ENCODE results near the gene NPHS2.
"Not testable (repeated sequence)": the region's sequence is repeated elsewhere in the genome, so short reads cannot be mapped to it uniquely, and the experiment has no call there.

Gene NPHS2

GRCh38 chr1:179548666-179549367 lies 26.9 kb downstream of the NPHS2 start:
- in situ Hi-C loops (cut with MboI; ENCODE audit: low sequenced_read_pairs, unreplicated experiment): no loop called here
- TF ChIP-seq CTCF (IDR thresholded peaks at IDR 0.05; ENCODE audit: borderline replicate concordance, control extremely low read depth, extremely low read depth, insufficient read depth, missing control alignments): no peak
- no peak for DNase-seq (ENCODE audit: low spot score)

GRCh38 chr1:179547021-179547535 lies 28.7 kb downstream of the NPHS2 start:
- TF ChIP-seq CTCF (IDR thresholded peaks at IDR 0.05; ENCODE audit: borderline replicate concordance, control extremely low read depth, extremely low read depth, insufficient read depth, missing control alignments): no peak
- no peak for DNase-seq (ENCODE audit: low spot score)
- in situ Hi-C loops (cut with MboI; ENCODE audit: low sequenced_read_pairs, unreplicated experiment): no loop called here

- no peak for TF ChIP-seq CTCF (IDR thresholded peaks at IDR 0.05; ENCODE audit: borderline replicate concordance, control extremely low read depth, extremely low read depth, insufficient read depth, missing control alignments)
- in situ Hi-C loops (cut with MboI; ENCODE audit: low sequenced_read_pairs, unreplicated experiment): no loop called here
- DNase-seq (ENCODE audit: low spot score): no peak
Measured at GRCh38 chr1:179545321-179545720, 30.4 kb downstream of the NPHS2 start.

GRCh38 chr1:179541774-179542173 lies 34.0 kb downstream of the NPHS2 start:
- no peak for DNase-seq (ENCODE audit: low spot score)
- in situ Hi-C loops (cut with MboI; ENCODE audit: low sequenced_read_pairs, unreplicated experiment): no loop called here
- TF ChIP-seq CTCF (IDR thresholded peaks at IDR 0.05; ENCODE audit: borderline replicate concordance, control extremely low read depth, extremely low read depth, insufficient read depth, missing control alignments): no peak

GRCh38 chr1:179530352-179530751 lies 45.4 kb downstream of the NPHS2 start:
- in situ Hi-C loops (cut with MboI; ENCODE audit: low sequenced_read_pairs, unreplicated experiment): no loop called here

GRCh38 chr1:179529482-179530195 lies 46.1 kb downstream of the NPHS2 start:
- in situ Hi-C loops (cut with MboI; ENCODE audit: low sequenced_read_pairs, unreplicated experiment): no loop called here
- DNase-seq (ENCODE audit: low spot score): no peak
- TF ChIP-seq CTCF (IDR thresholded peaks at IDR 0.05; ENCODE audit: borderline replicate concordance, control extremely low read depth, extremely low read depth, insufficient read depth, missing control alignments): no peak

More at GRCh38 chr1:179530352-179530751, 45.4 kb downstream of the NPHS2 start:
- no peak for TF ChIP-seq CTCF (IDR thresholded peaks at IDR 0.05; ENCODE audit: borderline replicate concordance, control extremely low read depth, extremely low read depth, insufficient read depth, missing control alignments)
- DNase-seq (ENCODE audit: low spot score): no peak

- DNase-seq (ENCODE audit: low spot score); in situ Hi-C loops (cut with MboI; ENCODE audit: low sequenced_read_pairs, unreplicated experiment): not testable (repeated sequence)
Measured at GRCh38 chr1:179518544-179518943, 57.2 kb downstream of the NPHS2 start.

Data from GM13976 (cell line).